A549 (cell line): ENCODE measurements around the gene CNGA2. TPM values are rescaled to one million over a fixed set of nuclear protein-coding genes. Genes with fewer than 3 reads are reported as not detected.

Experiments used
- ATAC-seq, 2 experiments: fragments of 200-7000 bp in 1 of 2; fragments of >200 bp in 1 of 2; cut with Nextera tagmentation in 1 of 2; cut with Tn5 transposase in 1 of 2; 3 replicates each; pipeline versions ENCODE4 v1.8.0 to v1.9.1; 2018 to 2020; ENCODE audit warnings: mild to moderate bottlenecking in 1 of 2, moderate library complexity in 1 of 2
- CTCF ChIA-PET: fragments of 300-600 bp; sonication (Branson Sonifier 250); formaldehyde crosslinking; extraction: SDS; loops from one replicate; lab custom pipeline; 2021; ENCODE audit warnings: antibody characterized with exemption, inconsistent platforms; lab: Yijun Ruan, JAX
- POLR2A ChIA-PET: fragments of 350-600 bp; formaldehyde crosslinking; extraction: SDS; loops from one replicate; lab custom pipeline; 2021; ENCODE audit warnings: antibody characterized with exemption, inconsistent platforms; lab: Yijun Ruan, JAX
- DNase-seq, 2 experiments: peaks; one replicate each; pipeline versions ENCODE4 v3.0.0 to v3.0.0-alpha.2; 2011 to 2016; ENCODE audit warnings: low read depth in 1 of 2, low spot score in 1 of 2
- FAIRE-seq: peaks from 2 replicates; lab custom pipeline; 2011; peaks lifted over from hg19 to GRCh38; lab: Jason Lieb, UNC
- H3K27ac ChIP-seq, 2 experiments: fragments of >200 bp; sonication (Bioruptor Twin); formaldehyde crosslinking; 3 replicates each; pipeline ENCODE4 v1.5.1; 2016 to 2017
- H3K4me1 ChIP-seq: fragments of >200 bp; sonication (Bioruptor Twin); formaldehyde crosslinking; 3 replicates; pipeline ENCODE4 v1.6.1; 2016
- H3K4me2 ChIP-seq: fragments of >200 bp; sonication (Bioruptor Twin); formaldehyde crosslinking; 3 replicates; pipeline ENCODE4 v1.6.1; 2016
- H3K4me3 ChIP-seq: fragments of >200 bp; sonication (Bioruptor Twin); formaldehyde crosslinking; 3 replicates; pipeline ENCODE4 v1.5.1; 2016
- H3K9me3 ChIP-seq: fragments of >200 bp; sonication (Bioruptor Twin); formaldehyde crosslinking; 3 replicates; pipeline ENCODE4 v1.6.1; 2016
- BCL3 ChIP-seq: fragments of >200 bp; sonication (Bioruptor Twin); formaldehyde crosslinking; IDR thresholded peaks from 3 replicates; pipeline ENCODE4 v1.6.1; 2016
- CBX8 ChIP-seq: fragments of 200-600 bp; sonication (generic); IDR thresholded peaks from 2 replicates; pipeline ENCODE4 v1.6.1; 2016
- CEBPB ChIP-seq, 2 experiments: fragments of >200 bp in 1 of 2; sonication (Bioruptor Twin) in 1 of 2; formaldehyde crosslinking in 1 of 2; IDR thresholded peaks; 2 replicates each; pipeline ENCODE4 v1.6.1; 2012 to 2016
- EHF ChIP-seq: fragments of 250-450 bp; sonication (Bioruptor Pico); IDR thresholded peaks from 2 replicates; pipeline ENCODE4 v1.5.0; 2020; ENCODE audit warnings: mild to moderate bottlenecking
- FOSB ChIP-seq: fragments of 250-450 bp; sonication (Bioruptor Pico); IDR thresholded peaks from 2 replicates; pipeline ENCODE4 v1.5.0; 2020; ENCODE audit warnings: mild to moderate bottlenecking, moderate library complexity
- FOXS1 ChIP-seq: fragments of 250-450 bp; sonication (Bioruptor Pico); IDR thresholded peaks from 2 replicates; pipeline ENCODE4 v1.5.0; 2020; ENCODE audit warnings: mild to moderate bottlenecking, moderate library complexity
- HEYL ChIP-seq: fragments of 250-450 bp; sonication (Bioruptor Pico); IDR thresholded peaks from 2 replicates; pipeline ENCODE4 v1.8.0; 2021; ENCODE audit warnings: mild to moderate bottlenecking, moderate library complexity
- HOXA7 ChIP-seq: fragments of 250-450 bp; sonication (Bioruptor Pico); IDR thresholded peaks from 2 replicates; pipeline ENCODE4 v1.5.0; 2020; ENCODE audit warnings: mild to moderate bottlenecking, moderate library complexity
- MYC ChIP-seq: IDR thresholded peaks from 2 replicates; pipeline ENCODE4 v1.6.1; 2012; ENCODE audit warnings: mild to moderate bottlenecking, inconsistent platforms, low read length, improper control_type of control experiment, borderline replicate concordance
- NR3C1 ChIP-seq: fragments of >200 bp; sonication (Bioruptor Twin); formaldehyde crosslinking; IDR thresholded peaks from 3 replicates; pipeline ENCODE4 v1.6.1; 2017
- PHF8 ChIP-seq: fragments of 200-600 bp; sonication (generic); IDR thresholded peaks from 2 replicates; pipeline ENCODE4 v1.6.1; 2016; ENCODE audit warnings: low read depth, mild to moderate bottlenecking, antibody characterized with exemption, moderate library complexity, borderline replicate concordance
- RARB ChIP-seq: fragments of 250-450 bp; sonication (Bioruptor Pico); IDR thresholded peaks from 2 replicates; pipeline ENCODE4 v1.8.0; 2021; ENCODE audit warnings: mild to moderate bottlenecking, moderate library complexity
- REST ChIP-seq: fragments of 200-600 bp; sonication (generic); IDR thresholded peaks from 2 replicates; pipeline ENCODE4 v1.6.1; 2016; ENCODE audit warnings: antibody characterized with exemption, mild to moderate bottlenecking, moderate library complexity
- USF2 ChIP-seq: fragments of 450-650 bp; IDR thresholded peaks from 2 replicates; pipeline ENCODE4 v1.6.1; 2014; ENCODE audit warnings: antibody characterized with exemption
- ZSCAN20 ChIP-seq: fragments of 250-450 bp; sonication (Bioruptor Pico); IDR thresholded peaks from 2 replicates; pipeline ENCODE4 v1.8.0; 2022; ENCODE audit warnings: mild to moderate bottlenecking, moderate library complexity
- WGBS: methylation state at CpG from one replicate; pipeline ENCODE4 v1.1.6; 2017; ENCODE audit errors: missing lambda C conversion rate; 5-methylcytosine and 5-hydroxymethylcytosine counted together
- polyA plus RNA-seq, 4 experiments: library from polyadenylated mRNA; depleted of rRNA in 3 of 4; stranded (reverse); fragments of >200 nt; fragmentation: RNase III in 1 of 4; extraction: RNeasy Plus Mini Kit Qiagen cat#74134 plus additional on column Dnase treatment in 1 of 4; gene quantifications; 2 replicates in 3 of 4; 3 replicates in 1 of 4; pipeline ENCODE4 v1.2.3, GENCODE V29; 2011 to 2017
- TF ChIP-seq, protein P1 (sequence below): fragments of 250-450 bp; sonication (Bioruptor Pico); IDR thresholded peaks from 2 replicates; pipeline ENCODE4 v1.5.0; 2021; ENCODE audit warnings: mild to moderate bottlenecking, moderate library complexity, borderline replicate concordance
- TF ChIP-seq, protein P2 (sequence below): fragments of >200 bp; sonication (Bioruptor Twin); formaldehyde crosslinking; IDR thresholded peaks from 2 replicates; pipeline ENCODE4 v1.6.1; 2016
- TF ChIP-seq, protein P3 (sequence below): IDR thresholded peaks from 2 replicates; pipeline ENCODE4 v1.6.1; 2012

CNGA2 gene
- polyA plus RNA-seq, 2 of the 4 experiments (the other 2 are of a cell fraction): not detected

DNA sequence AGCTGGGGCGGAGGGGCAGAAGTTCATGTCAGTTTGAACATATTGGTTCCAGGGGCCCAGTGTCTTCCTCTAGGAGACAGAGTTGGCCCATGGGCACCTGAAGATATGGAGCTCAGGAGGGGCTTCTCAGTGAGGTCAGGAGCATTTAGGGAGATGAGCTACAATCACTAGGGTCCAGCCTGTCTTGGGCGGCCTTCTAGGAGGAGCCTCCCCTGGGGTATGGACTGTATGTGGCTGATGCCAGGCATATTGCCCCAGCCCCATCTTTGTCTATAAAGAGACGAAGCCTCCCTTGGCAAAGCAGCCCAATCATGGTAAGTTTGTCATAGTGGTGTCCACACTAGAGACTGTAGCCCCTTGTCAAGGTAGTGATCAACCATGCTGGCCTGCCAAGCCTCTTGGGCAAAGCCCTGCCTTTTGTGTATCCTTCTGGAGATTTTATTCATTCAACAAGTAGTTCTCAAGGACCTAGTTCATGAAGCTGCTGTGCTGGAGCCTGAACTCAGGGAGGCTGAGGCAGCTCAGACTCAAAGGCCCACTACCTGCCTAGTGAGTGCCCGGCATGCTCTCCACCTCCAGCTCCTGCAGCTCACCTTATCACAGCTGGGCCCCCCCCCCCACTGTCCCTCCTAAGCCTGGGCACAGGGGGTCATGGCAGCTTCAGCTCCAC, 5.4 kb upstream of the CNGA2 start:
- TF ChIP-seq, protein P1, sequence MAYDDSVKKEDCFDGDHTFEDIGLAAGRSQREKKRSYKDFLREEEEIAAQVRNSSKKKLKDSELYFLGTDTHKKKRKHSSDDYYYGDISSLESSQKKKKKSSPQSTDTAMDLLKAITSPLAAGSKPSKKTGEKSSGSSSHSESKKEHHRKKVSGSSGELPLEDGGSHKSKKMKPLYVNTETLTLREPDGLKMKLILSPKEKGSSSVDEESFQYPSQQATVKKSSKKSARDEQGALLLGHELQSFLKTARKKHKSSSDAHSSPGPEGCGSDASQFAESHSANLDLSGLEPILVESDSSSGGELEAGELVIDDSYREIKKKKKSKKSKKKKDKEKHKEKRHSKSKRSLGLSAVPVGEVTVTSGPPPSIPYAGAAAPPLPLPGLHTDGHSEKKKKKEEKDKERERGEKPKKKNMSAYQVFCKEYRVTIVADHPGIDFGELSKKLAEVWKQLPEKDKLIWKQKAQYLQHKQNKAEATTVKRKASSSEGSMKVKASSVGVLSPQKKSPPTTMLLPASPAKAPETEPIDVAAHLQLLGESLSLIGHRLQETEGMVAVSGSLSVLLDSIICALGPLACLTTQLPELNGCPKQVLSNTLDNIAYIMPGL (CRISPR knock-in tag): no peak
- TF ChIP-seq PHF8 (no peak), HOXA7 (no peak), REST (no peak), MYC (no peak), HEYL (CRISPR knock-in tag) (no peak), EHF (CRISPR knock-in tag) (no peak), RARB (no peak), BCL3 (no peak), FOXS1 (CRISPR knock-in tag) (no peak), FOSB (CRISPR knock-in tag) (no peak), NR3C1 (no peak), ZSCAN20 (CRISPR knock-in tag) (no peak), USF2 (no peak), CEBPB (IDR thresholded peaks at IDR 0.05) (no peak), CBX8 (no peak)
- TF ChIP-seq, protein P2, sequence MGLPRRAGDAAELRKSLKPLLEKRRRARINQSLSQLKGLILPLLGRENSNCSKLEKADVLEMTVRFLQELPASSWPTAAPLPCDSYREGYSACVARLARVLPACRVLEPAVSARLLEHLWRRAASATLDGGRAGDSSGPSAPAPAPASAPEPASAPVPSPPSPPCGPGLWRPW: no peak
- TF ChIP-seq, protein P3, sequence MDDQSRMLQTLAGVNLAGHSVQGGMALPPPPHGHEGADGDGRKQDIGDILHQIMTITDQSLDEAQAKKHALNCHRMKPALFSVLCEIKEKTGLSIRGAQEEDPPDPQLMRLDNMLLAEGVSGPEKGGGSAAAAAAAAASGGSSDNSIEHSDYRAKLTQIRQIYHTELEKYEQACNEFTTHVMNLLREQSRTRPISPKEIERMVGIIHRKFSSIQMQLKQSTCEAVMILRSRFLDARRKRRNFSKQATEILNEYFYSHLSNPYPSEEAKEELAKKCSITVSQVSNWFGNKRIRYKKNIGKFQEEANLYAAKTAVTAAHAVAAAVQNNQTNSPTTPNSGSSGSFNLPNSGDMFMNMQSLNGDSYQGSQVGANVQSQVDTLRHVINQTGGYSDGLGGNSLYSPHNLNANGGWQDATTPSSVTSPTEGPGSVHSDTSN: no peak
- DNase-seq (no peak), ATAC-seq (no peak), FAIRE-seq (no peak)
- H3K9me3 ChIP-seq: no peaks in the 10 kb centered on the region
- no peak overlapping the region for H3K27ac ChIP-seq
- no peaks in the 10 kb centered on the region for H3K4me1 ChIP-seq
- 23% methylated on average over 2 of the region's 4 CpGs for WGBS
- no peak overlapping the region for H3K4me2 ChIP-seq
- H3K4me3 ChIP-seq: no peak overlapping the region
- ChIA-PET POLR2A (no interaction called here), CTCF (no interaction called here)
